ENCODE results near the gene ZNF44.

Gene ZNF44

DNA sequence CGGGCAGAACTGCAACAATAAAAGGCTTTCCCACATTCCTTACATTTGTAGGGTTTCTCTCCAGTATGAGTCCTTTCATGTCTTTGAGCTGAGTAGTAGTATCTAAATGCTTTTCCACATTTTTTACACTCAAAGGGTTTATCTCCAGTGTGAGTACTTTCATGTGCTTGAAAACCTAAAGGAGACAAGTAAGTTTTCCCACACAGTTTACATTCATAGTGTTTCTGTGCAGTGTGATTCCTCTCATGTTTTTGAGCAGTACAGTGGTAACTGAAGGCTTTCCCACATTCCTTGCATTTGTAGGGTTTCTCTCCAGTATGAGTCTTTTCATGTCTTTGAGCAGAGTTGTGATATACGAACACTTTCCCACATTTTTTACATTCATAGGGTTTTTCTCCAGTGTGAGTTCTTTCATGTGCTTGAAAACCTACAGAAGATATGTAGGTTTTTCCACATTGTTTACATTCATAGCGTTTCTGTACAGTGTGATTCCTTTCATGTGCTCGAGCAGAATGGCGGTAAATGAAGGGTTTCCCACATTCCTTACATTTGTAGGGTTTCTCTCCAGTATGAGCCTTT lies 47.0 kb downstream of the ZNF44 start:
- no peak overlapping the region for H3K4me3 ChIP-seq (ENCODE audit: low read length)
- H3K4me1 ChIP-seq (ENCODE audit: control insufficient read depth, low read length), result no peaks in the 10 kb centered on the region
- H3K9me2 ChIP-seq (replicated peaks; ENCODE audit: control insufficient read depth, low read length), result no peaks in the 10 kb centered on the region
- no peaks in the 10 kb centered on the region for H3K79me2 ChIP-seq (ENCODE audit: control insufficient read depth, low read length)
- TF ChIP-seq, protein P1, sequence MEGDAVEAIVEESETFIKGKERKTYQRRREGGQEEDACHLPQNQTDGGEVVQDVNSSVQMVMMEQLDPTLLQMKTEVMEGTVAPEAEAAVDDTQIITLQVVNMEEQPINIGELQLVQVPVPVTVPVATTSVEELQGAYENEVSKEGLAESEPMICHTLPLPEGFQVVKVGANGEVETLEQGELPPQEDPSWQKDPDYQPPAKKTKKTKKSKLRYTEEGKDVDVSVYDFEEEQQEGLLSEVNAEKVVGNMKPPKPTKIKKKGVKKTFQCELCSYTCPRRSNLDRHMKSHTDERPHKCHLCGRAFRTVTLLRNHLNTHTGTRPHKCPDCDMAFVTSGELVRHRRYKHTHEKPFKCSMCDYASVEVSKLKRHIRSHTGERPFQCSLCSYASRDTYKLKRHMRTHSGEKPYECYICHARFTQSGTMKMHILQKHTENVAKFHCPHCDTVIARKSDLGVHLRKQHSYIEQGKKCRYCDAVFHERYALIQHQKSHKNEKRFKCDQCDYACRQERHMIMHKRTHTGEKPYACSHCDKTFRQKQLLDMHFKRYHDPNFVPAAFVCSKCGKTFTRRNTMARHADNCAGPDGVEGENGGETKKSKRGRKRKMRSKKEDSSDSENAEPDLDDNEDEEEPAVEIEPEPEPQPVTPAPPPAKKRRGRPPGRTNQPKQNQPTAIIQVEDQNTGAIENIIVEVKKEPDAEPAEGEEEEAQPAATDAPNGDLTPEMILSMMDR (IDR thresholded peaks at IDR 0.05; ENCODE audit: low read depth, low read length, poor library complexity, severe bottlenecking), result no peak
- no peak for TF ChIP-seq EZH2phosphoT487 (IDR thresholded peaks at IDR 0.05; ENCODE audit: borderline replicate concordance, low read length)
- H3F3A ChIP-seq (ENCODE audit: control insufficient read depth, insufficient read depth), result no peaks in the 10 kb centered on the region
- no peak overlapping the region for H3K4me2 ChIP-seq (ENCODE audit: low read length)
- H3K27ac ChIP-seq (ENCODE audit: low read depth, low read length), result no peak overlapping the region
- no peaks in the 10 kb centered on the region for H3K36me3 ChIP-seq (ENCODE audit: control insufficient read depth, low read length)
- no peaks in the 10 kb centered on the region for H3K27me3 ChIP-seq (ENCODE audit: control insufficient read depth, low read length)
- H3K9me3 ChIP-seq (ENCODE audit: control insufficient read depth, insufficient read depth, low read length), result peaks cover 22% of the 10 kb centered on the region; the same call in 1 of the 2 replicates
- no peaks in the 10 kb centered on the region for H4K20me1 ChIP-seq (ENCODE audit: control insufficient read depth, insufficient read depth, low read depth, low read length)

DNA sequence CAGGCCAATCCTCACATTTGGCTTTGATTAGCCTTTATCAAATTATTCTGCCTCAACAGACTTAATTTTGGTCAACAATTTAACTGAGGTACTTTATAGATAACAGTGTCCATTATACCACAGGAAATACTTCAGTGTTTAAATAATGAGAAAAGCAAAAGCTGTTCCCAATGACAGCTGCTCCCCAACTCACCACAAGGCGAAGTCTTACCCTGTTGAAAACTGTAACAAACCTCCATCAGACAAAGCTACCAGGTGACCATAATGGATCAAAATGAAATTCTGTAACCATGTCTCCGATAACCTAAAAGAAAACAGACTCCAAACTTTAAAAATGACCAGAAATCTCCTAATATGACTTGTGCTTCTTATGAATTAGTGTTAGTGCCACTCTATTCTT lies 50.3 kb downstream of the ZNF44 start:
- Histone ChIP-seq H3K27me3 (ENCODE audit: control insufficient read depth, low read length) (no peaks in the 10 kb centered on the region), H3K36me3 (ENCODE audit: control insufficient read depth, low read length) (no peaks in the 10 kb centered on the region), H3K79me2 (ENCODE audit: control insufficient read depth, low read length) (no peaks in the 10 kb centered on the region), H3K4me1 (ENCODE audit: control insufficient read depth, low read length) (no peaks in the 10 kb centered on the region), H3F3A (ENCODE audit: control insufficient read depth, insufficient read depth) (no peaks in the 10 kb centered on the region), H3K9me3 (ENCODE audit: control insufficient read depth, insufficient read depth, low read length) (peaks cover 15% of the 10 kb centered on the region; the same call in 1 of the 2 replicates), H3K4me3 (ENCODE audit: low read length) (no peak overlapping the region), H4K20me1 (ENCODE audit: control insufficient read depth, insufficient read depth, low read depth, low read length) (no peaks in the 10 kb centered on the region), H3K27ac (ENCODE audit: low read depth, low read length) (no peak overlapping the region), H3K4me2 (ENCODE audit: low read length) (no peak overlapping the region), H3K9me2 (replicated peaks; ENCODE audit: control insufficient read depth, low read length) (no peaks in the 10 kb centered on the region)
- no peak for TF ChIP-seq EZH2phosphoT487 (IDR thresholded peaks at IDR 0.05; ENCODE audit: borderline replicate concordance, low read length)
- TF ChIP-seq, protein P1 (IDR thresholded peaks at IDR 0.05; ENCODE audit: low read depth, low read length, poor library complexity, severe bottlenecking), result peak; percentile 36

DNA sequence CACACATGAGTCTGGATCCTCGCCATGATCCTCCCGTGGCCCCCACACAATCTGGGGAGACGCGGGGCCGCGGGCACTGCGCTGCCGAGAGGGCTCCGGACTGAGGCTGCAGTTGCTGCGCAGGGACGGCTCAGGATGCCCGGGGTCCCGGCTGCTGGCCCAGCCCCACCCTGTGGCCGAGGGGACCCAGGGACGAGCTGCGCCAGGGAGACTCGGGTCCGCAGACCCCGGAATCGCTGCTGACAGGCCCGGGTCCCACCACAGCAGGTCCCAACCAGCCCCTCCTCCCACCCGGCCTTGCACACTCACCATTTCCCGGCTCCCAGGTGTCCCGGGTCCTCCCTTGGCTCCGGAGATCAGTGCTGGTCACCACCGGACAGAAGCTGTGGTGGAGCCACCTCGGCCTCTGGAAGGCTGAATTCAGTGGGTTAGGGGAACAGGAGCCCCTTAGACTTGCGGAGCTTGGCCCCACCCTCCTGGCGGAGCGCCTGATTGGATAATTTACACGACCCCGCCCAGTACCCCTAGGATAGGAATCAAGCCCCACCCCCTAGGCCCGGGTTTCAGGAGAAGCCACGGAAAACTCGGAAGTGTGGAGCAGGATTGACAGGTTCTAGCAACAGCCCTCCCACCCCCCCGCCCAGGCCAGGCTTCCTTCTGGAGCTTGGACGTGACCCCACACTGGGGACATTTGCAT lies 57.4 kb downstream of the ZNF44 start:
- no peaks in the 10 kb centered on the region for H3K4me1 ChIP-seq (ENCODE audit: control insufficient read depth, low read length)
- TF ChIP-seq, protein P1 (IDR thresholded peaks at IDR 0.05; ENCODE audit: low read depth, low read length, poor library complexity, severe bottlenecking), result no peak
- no peak for TF ChIP-seq EZH2phosphoT487 (IDR thresholded peaks at IDR 0.05; ENCODE audit: borderline replicate concordance, low read length)
- H3K9me2 ChIP-seq (replicated peaks; ENCODE audit: control insufficient read depth, low read length), result no peaks in the 10 kb centered on the region
- H3K36me3 ChIP-seq (ENCODE audit: control insufficient read depth, low read length), result no peaks in the 10 kb centered on the region
- H3K27ac ChIP-seq (ENCODE audit: low read depth, low read length), result no peak overlapping the region
- H3K9me3 ChIP-seq (ENCODE audit: control insufficient read depth, insufficient read depth, low read length), result no peaks in the 10 kb centered on the region
- no peaks in the 10 kb centered on the region for H3F3A ChIP-seq (ENCODE audit: control insufficient read depth, insufficient read depth)
- no peaks in the 10 kb centered on the region for H4K20me1 ChIP-seq (ENCODE audit: control insufficient read depth, insufficient read depth, low read depth, low read length)
- H3K79me2 ChIP-seq (ENCODE audit: control insufficient read depth, low read length), result no peaks in the 10 kb centered on the region
- no peaks in the 10 kb centered on the region for H3K27me3 ChIP-seq (ENCODE audit: control insufficient read depth, low read length)
- no peak overlapping the region for H3K4me2 ChIP-seq (ENCODE audit: low read length)
- H3K4me3 ChIP-seq (ENCODE audit: low read length), result no peak overlapping the region
